Forelimb muscle (tissue), 1 donor: Measurements from ENCODE around the gene SALL4. TPM values are rescaled to one million over a fixed set of nuclear protein-coding genes. Genes with fewer than 3 reads are reported as not detected.
"Not testable (repeated sequence)": the region's sequence is repeated elsewhere in the genome, so short reads cannot be mapped to it uniquely, and the experiment has no call there.

Experiments
- DNase-seq: peaks from one replicate; pipeline ENCODE4 v3.0.0-alpha.2; 2013; ENCODE audit warnings: low read depth
- polyA plus RNA-seq: library from polyadenylated mRNA; unstranded; fragments of 120-200 nt; gene quantifications from one replicate; pipeline ENCODE4 v1.2.1, GENCODE V29; 2013; ENCODE audit not compliant: insufficient read length

The SALL4 gene
- polyA plus RNA-seq = 0.38 TPM

DNA sequence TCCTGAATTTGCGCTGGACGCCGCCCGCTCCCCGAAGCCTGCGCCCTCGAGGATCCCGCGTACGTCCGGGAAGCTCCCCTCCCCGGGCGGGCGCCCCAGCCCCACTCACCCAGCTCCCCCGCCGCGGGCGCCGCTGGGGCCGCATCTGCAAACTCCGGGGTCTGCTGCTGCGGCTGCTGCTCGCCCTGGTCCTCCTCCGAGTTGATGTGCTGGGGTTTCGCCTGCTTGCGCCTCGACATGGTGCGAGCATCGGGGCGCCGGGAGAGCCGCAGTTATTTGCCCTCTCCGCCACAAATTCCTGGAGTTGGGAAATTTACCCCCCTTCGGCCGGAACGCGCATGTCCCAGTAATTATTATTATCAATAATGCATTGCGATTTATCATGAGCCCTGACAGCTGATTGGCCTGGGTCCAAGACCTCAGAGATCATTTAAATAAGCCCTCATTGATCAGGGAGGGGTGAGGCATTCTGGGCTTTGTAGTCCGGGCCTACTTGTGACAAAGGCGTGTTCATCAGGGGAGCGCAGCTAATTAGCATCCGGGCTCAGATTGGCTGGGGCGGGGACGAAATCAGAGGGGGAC lies at the start of gene SALL4:
TSS of gene SALL4 (minus strand) at position 352 of the 582 bp plus-strand sequence. CDS start at position 239, 113 bp downstream.
- no peak for DNase-seq

- no peak for DNase-seq
Observed at GRCh38 chr20:51848346-51848745, 46.0 kb upstream of the SALL4 start.

DNA sequence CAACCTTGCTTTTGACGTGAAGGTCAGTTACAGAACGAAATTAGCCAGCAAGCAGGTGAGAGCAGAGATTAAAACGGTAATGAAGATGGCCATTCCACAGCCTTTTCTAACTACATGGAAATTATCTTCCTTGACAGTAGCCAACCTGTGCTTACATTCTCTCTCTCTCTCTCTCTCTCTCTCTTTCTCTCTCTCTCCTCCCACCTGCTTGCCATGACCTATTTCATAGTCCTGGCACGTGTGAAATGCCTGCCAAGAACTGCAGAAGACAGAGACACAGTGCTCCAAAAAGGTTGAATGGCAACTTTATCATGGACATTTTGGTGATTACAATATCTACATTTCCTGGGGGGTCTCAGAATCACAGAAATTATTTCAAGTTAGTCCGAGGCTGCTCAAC lies 38.5 kb upstream of the SALL4 start:
- DNase-seq = no peak

- no peak for DNase-seq
Observed at GRCh38 chr20:51837876-51838420, 35.6 kb upstream of the SALL4 start.

- DNase-seq = no peak
Observed at GRCh38 chr20:51837436-51837835, 35.1 kb upstream of the SALL4 start.

GRCh38 chr20:51833326-51833725 lies 31.0 kb upstream of the SALL4 start:
- DNase-seq = no peak

GRCh38 chr20:51832276-51832675 lies 30.0 kb upstream of the SALL4 start:
- no peak for DNase-seq

DNA sequence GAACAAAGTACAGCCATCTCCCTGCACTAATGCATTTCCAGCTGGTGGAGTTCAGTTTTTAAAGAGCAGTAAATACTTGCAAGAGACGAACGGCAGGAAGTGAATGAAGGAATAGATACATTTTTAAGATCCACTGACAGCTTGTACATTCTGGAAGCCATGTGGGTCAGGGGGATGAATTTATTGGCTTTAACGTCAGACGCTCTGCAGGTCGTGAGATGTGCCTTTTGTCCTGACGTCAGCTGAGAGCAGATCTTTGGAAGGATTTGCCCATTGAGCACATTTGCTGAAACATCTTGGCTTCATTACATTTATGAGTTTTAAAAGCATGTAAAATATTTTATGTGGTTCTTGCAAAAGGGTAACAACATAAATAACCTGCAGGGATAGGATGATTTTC lies 29.5 kb upstream of the SALL4 start:
- no peak for DNase-seq

DNA sequence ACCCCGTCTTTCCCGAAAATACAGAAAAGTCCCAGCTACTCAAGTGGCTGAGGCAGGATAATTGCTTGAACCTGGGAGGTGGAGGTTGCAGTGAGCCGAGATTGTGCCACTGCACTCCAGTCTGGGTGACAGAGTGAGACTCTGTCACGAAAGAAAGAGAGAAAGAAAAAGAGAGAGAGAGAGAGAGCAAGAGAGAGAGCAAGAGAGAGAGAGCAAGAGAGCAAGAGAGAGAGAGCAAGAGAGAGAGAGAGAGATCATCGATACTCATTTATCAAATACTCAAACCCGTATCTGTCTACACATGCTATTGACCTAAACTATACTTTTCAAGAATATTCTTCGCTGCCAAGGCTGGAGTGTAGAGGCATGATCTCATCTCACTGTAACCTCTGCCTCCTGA lies 28.2 kb upstream of the SALL4 start:
- DNase-seq = no peak

DNA sequence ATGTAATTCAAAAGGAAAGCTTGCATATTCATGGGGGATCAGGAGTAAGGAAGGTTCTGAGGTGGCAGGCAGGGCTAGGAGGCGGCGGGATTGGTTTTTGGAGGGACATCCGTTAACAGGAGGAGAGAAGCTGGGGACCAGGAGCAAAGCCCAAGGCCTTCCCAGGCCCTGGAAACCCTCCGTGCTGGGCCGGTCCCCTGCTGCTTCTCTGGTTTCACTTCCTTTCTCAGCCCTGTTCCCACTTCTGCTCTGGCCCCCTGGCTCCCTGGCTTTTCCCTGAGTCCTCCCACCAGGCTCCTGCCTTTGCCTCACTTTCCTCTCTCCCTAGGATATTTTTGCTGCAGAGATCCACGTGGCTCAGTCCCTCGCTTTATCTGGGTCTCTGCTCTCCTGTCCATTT lies 26.4 kb upstream of the SALL4 start:
- no peak for DNase-seq

- DNase-seq = no peak
Observed at GRCh38 chr20:51826372-51826771, 24.1 kb upstream of the SALL4 start.

- no peak for DNase-seq
Observed at GRCh38 chr20:51818479-51819008, 16.2 kb upstream of the SALL4 start.

DNA sequence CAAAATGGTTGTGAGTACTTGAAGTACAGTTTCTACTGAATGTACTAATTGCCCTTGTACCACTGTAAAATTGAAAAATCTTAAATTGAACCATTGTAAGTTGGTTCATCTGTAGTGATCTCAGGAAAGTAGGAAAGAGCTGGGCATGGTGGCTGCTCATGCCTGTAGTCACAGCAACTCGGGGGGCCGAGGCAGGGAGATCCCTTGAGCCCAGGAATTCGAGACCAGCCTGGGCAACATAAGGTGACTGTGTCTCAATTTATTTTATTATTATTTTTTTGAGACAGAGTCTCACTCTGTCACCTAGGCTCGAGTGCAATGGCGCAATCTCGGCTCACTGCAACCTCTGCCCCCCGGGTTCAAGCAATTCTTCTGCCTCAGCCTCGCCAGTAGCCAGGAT lies 14.5 kb upstream of the SALL4 start:
- not testable (repeated sequence) for DNase-seq

- no peak for DNase-seq
Observed at GRCh38 chr20:51815383-51816076, 13.2 kb upstream of the SALL4 start.

DNA sequence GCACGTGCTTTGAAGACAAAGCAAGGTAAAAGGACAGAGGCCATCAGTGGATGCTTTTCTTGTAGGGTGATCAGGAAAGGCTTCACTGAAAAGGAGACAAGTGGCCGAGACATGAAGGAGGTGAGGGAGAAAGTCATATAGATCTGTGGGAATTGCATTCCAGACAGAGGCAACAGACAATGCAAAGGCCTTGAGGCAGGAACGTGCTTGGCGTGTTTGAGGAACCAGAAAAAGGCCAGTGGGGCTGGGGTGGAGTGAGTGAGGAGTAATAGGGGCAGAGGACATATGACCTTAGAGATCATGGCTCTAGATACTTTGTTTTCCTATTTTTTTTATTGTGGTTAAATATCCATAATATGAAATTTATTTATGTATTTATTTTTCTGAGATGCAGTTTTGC lies 10.5 kb upstream of the SALL4 start:
- DNase-seq = no peak

DNA sequence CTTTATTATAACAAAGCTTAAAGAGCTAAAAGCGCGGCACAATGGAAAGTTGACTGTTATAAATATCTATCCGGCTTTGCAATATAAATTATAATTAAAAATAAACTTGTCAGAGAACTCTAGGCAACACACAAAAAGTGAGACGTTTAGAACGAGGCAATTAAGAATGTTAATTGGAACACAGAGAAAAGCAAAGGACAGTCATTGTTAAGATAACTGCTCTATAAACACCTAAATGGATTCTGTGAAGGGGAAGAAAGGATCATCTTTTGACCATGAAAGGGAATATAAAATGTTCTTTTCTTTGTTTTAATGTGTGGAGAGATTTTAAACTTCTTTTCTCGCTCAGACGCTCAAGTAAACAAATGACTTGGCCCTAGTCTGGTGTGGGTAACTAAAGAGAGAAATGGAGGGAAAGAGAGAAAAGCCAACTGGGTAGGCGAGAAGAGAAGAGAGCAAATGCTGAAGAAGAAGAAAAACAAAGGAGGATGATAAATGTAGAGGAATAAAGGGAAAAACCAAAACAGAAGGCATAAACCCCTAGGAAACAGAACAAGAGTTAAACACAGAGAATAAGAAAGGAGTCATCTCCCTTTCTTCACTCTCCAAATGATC lies 9.3 kb upstream of the SALL4 start:
- DNase-seq = no peak

GRCh38 chr20:51811042-51811355 lies 8.7 kb upstream of the SALL4 start:
- DNase-seq = no peak

- DNase-seq = no peak
Observed at GRCh38 chr20:51810155-51811041, 8.1 kb upstream of the SALL4 start.

- DNase-seq = no peak
Observed at GRCh38 chr20:51807720-51808250, 5.5 kb upstream of the SALL4 start.

- no peak for DNase-seq
Observed at GRCh38 chr20:51804754-51805153, 2.4 kb upstream of the SALL4 start.

DNA sequence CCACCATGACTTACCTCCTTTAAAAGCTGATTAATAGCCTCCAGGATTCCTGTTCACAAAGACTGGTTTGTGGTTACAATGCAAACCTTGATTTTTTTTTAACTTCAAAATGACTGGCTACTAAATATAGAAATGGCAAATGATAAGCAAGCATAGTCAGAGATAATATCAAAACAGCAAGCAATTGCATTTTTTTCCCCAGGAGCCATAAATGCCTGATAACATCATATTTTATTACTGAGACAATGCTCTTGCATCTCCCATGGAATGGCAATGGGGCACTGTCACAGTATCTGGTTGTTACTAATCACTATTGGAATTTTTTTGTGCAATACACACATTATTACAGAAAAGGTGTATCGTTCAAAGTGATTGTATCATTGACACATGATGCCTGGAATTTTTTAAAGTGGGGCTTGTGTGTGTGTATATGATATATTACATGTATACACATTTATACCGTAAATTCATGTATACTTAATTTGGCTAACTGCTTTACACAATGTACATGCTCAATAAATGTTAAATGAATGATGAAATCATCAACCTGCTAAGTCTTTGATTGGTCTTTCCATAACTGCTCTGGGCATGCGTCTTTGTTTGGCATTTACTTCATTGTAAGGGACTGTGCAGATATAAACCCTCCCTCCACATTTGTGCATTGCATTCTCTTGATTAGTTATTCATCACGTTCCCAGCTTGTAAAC lies 980 bp upstream of the SALL4 start:
- DNase-seq = no peak
